Measurements from ENCODE around the gene SP6.

The SP6 gene

GRCh38 chr17:47882247-47882646 is 31.3 kb upstream of the SP6 start:
- H3K4me3 ChIP-seq (ENCODE audit: low read depth, low read length) = no peak overlapping the region
- DNase-seq (ENCODE audit: low read depth, low spot score) = no peak
- POLR2A ChIA-PET = interaction anchor here (1.3 kb wide), 1 partner anchor 14 kb away, joined by 6 read pairs; the partner anchor contains the start of gene SP2
- TF ChIP-seq CTCF (IDR thresholded peaks at IDR 0.05; ENCODE audit: insufficient read depth, low read length, missing control alignments) = no peak
- CTCF ChIA-PET = interaction anchor here (5.7 to 18.8 kb wide), 2 partner anchors 10 to 32 kb away, joined by 85 to 1547 read pairs; partner anchors contain the start of genes SCRN2 and SP6

- ChIA-PET CTCF (interaction anchor here (0.7 to 18.8 kb wide), 3 partner anchors 12 to 98 kb away, joined by 3 to 1547 read pairs (median 85); partner anchors contain the start of genes SCRN2 and SP6), POLR2A (interaction anchor here (0.7 kb wide), 1 partner anchor 17 kb away, joined by 4 read pairs; no protein-coding TSS in a partner anchor)
- TF ChIP-seq CTCF (IDR thresholded peaks at IDR 0.05; ENCODE audit: insufficient read depth, low read length, missing control alignments) = no peak
- H3K4me3 ChIP-seq (ENCODE audit: low read depth, low read length) = no peak overlapping the region
- DNase-seq (ENCODE audit: low read depth, low spot score) = no peak
These were observed 29.0 kb upstream of the SP6 start for GRCh38 chr17:47879776-47880454.

GRCh38 chr17:47879028-47879585 is 28.1 kb upstream of the SP6 start:
- TF ChIP-seq CTCF (IDR thresholded peaks at IDR 0.05; ENCODE audit: insufficient read depth, low read length, missing control alignments) = no peak
- ChIA-PET CTCF (interaction anchor here (0.7 to 18.8 kb wide), 3 partner anchors 13 to 99 kb away, joined by 3 to 1547 read pairs (median 85); partner anchors contain the start of genes SCRN2 and SP6), POLR2A (interaction anchor here (0.7 kb wide), 1 partner anchor 16 kb away, joined by 4 read pairs; no protein-coding TSS in a partner anchor)
- no peak overlapping the region for H3K4me3 ChIP-seq (ENCODE audit: low read depth, low read length)
- DNase-seq (ENCODE audit: low read depth, low spot score) = no peak

GRCh38 chr17:47878203-47879027 is 27.5 kb upstream of the SP6 start:
- CTCF ChIA-PET = interaction anchor here (5.7 to 18.8 kb wide), 2 partner anchors 14 to 28 kb away, joined by 85 to 1547 read pairs; partner anchors contain the start of genes SCRN2 and SP6
- H3K4me3 ChIP-seq (ENCODE audit: low read depth, low read length) = no peak overlapping the region
- DNase-seq (ENCODE audit: low read depth, low spot score) = no peak
- POLR2A ChIA-PET = no interaction called here
- no peak for TF ChIP-seq CTCF (IDR thresholded peaks at IDR 0.05; ENCODE audit: insufficient read depth, low read length, missing control alignments)

GRCh38 chr17:47877368-47878034 is 26.5 kb upstream of the SP6 start:
- no peak overlapping the region for H3K4me3 ChIP-seq (ENCODE audit: low read depth, low read length)
- POLR2A ChIA-PET = no interaction called here
- DNase-seq (ENCODE audit: low read depth, low spot score) = no peak
- CTCF ChIA-PET = interaction anchor here (3.1 to 18.8 kb wide), 3 partner anchors 14 to 36 kb away, joined by 11 to 1547 read pairs (median 85); partner anchors contain the start of genes SCRN2 and SP6
- no peak for TF ChIP-seq CTCF (IDR thresholded peaks at IDR 0.05; ENCODE audit: insufficient read depth, low read length, missing control alignments)
